ENCODE results near the gene IRAG1. TPM values are rescaled to one million over a fixed set of nuclear protein-coding genes. Genes with fewer than 3 reads are reported as not detected.

Gene IRAG1
- total and polyA plus RNA-seq, 2 experiments from 2014 or later: 1.5 to 2.7 TPM

- ATAC-seq: no peak
- no peak overlapping the region for H3K27ac ChIP-seq (ENCODE audit: low read depth)
- no peaks in the 10 kb centered on the region for H4K20me1 ChIP-seq (replicated peaks; ENCODE audit: insufficient read depth)
- Mint-ChIP-seq H3K36me3 (ENCODE audit: low read depth) (no peaks in the 10 kb centered on the region), H3K4me1 (no peaks in the 10 kb centered on the region), H3K4me3 (no peak overlapping the region), H3K9me3 (no peaks in the 10 kb centered on the region), H3K27ac (no peak overlapping the region), H3K27me3 (ENCODE audit: insufficient read depth, low read depth, poor library complexity) (peaks cover 4% of the 10 kb centered on the region)
- no peak overlapping the region for H3K4me3 ChIP-seq
- H2AFZ ChIP-seq: no peak overlapping the region
- no peaks in the 10 kb centered on the region for H3K36me3 ChIP-seq (ENCODE audit: insufficient read depth)
- no peaks in the 10 kb centered on the region for H3K79me2 ChIP-seq (replicated peaks; ENCODE audit: insufficient read depth)
- DNase-seq (ENCODE audit: low spot score): no peak
- H3K27me3 ChIP-seq (ENCODE audit: insufficient read depth): no peaks in the 10 kb centered on the region
- no peaks in the 10 kb centered on the region for H3F3A ChIP-seq (replicated peaks; ENCODE audit: low read depth)
- no peaks in the 10 kb centered on the region for H3K4me1 ChIP-seq (ENCODE audit: insufficient read depth)
- TF ChIP-seq EZH2 (IDR thresholded peaks at IDR 0.05; ENCODE audit: low read depth, unreplicated experiment) (no peak), ZNF114 (CRISPR knock-in tag; IDR thresholded peaks at IDR 0.05) (no peak), ZNF331 (CRISPR knock-in tag; IDR thresholded peaks at IDR 0.05; ENCODE audit: low read depth) (no peak), JUNB (IDR thresholded peaks at IDR 0.05; ENCODE audit: unreplicated experiment) (no peak), CTCF (conservative IDR thresholded peaks at IDR 0.05; ENCODE audit: low read depth in 2 of 2) (no peak), NANOG (IDR thresholded peaks at IDR 0.05; ENCODE audit: borderline replicate concordance) (no peak), EZH2phosphoT487 (IDR thresholded peaks at IDR 0.05; ENCODE audit: unreplicated experiment) (no peak), STAT1 (IDR thresholded peaks at IDR 0.05; ENCODE audit: unreplicated experiment) (no peak), POLR2AphosphoS5 (IDR thresholded peaks at IDR 0.05; ENCODE audit: low read depth) (no peak), CREB1 (CRISPR knock-in tag; IDR thresholded peaks at IDR 0.05; ENCODE audit: low read depth) (no peak), ZNF462 (CRISPR knock-in tag; IDR thresholded peaks at IDR 0.05) (no peak), REST (IDR thresholded peaks at IDR 0.05; ENCODE audit: unreplicated experiment) (no peak)
- TF ChIP-seq, protein P1, sequence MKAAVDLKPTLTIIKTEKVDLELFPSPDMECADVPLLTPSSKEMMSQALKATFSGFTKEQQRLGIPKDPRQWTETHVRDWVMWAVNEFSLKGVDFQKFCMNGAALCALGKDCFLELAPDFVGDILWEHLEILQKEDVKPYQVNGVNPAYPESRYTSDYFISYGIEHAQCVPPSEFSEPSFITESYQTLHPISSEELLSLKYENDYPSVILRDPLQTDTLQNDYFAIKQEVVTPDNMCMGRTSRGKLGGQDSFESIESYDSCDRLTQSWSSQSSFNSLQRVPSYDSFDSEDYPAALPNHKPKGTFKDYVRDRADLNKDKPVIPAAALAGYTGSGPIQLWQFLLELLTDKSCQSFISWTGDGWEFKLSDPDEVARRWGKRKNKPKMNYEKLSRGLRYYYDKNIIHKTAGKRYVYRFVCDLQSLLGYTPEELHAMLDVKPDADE (IDR thresholded peaks at IDR 0.05): no peak
- H3K9me2 ChIP-seq (ENCODE audit: insufficient read depth): no peaks in the 10 kb centered on the region; the same call in 1 of the 2 replicates
- H3K4me2 ChIP-seq: no peak overlapping the region
These were observed 30.2 kb downstream of the IRAG1 start for GRCh38 chr11:10663365-10663764.
